ENCODE data around the gene PEX14.
"Not testable (repeated sequence)": the region's sequence is repeated elsewhere in the genome, so short reads cannot be mapped to it uniquely, and the experiment has no call there.

The PEX14 gene

GRCh38 chr1:10456048-10456447 lies 18.7 kb upstream of the PEX14 start:
- no peak for DNase-seq
- Histone ChIP-seq H3K9me3 (ENCODE audit: severe bottlenecking) (no peaks in the 10 kb centered on the region), H3K27ac (no peak overlapping the region), H3K4me3 (ENCODE audit: low read depth, low read length) (no peak overlapping the region), H3K36me3 (peaks cover 5% of the 10 kb centered on the region), H3K27me3 (ENCODE audit: insufficient read depth, low read depth, severe bottlenecking) (no peaks in the 10 kb centered on the region)
- TF ChIP-seq CTCF (IDR thresholded peaks at IDR 0.05; ENCODE audit: low read depth, low read length) = peak; percentile 22; the same call in 1 of the 2 replicates

GRCh38 chr1:10456661-10457060 lies 18.1 kb upstream of the PEX14 start:
- Histone ChIP-seq H3K27ac (no peak overlapping the region), H3K36me3 (peaks cover 10% of the 10 kb centered on the region), H3K9me3 (ENCODE audit: severe bottlenecking) (no peaks in the 10 kb centered on the region), H3K4me3 (ENCODE audit: low read depth, low read length) (no peak overlapping the region), H3K27me3 (ENCODE audit: insufficient read depth, low read depth, severe bottlenecking) (no peaks in the 10 kb centered on the region)
- no peak for DNase-seq
- no peak for TF ChIP-seq CTCF (IDR thresholded peaks at IDR 0.05; ENCODE audit: low read depth, low read length)

GRCh38 chr1:10457462-10457861 lies 17.3 kb upstream of the PEX14 start:
- H3K4me3 ChIP-seq (ENCODE audit: low read depth, low read length) = not testable (repeated sequence)

GRCh38 chr1:10457875-10458274 lies 16.9 kb upstream of the PEX14 start:
- TF ChIP-seq CTCF (IDR thresholded peaks at IDR 0.05; ENCODE audit: low read depth, low read length) = no peak

More at GRCh38 chr1:10457462-10457861, 17.3 kb upstream of the PEX14 start:
- H3K27me3 ChIP-seq (ENCODE audit: insufficient read depth, low read depth, severe bottlenecking); DNase-seq; H3K9me3 ChIP-seq (ENCODE audit: severe bottlenecking); H3K27ac ChIP-seq: not testable (repeated sequence)
- H3K36me3 ChIP-seq = peaks cover 16% of the 10 kb centered on the region

GRCh38 chr1:10459184-10459583 lies 15.6 kb upstream of the PEX14 start:
- no peak for TF ChIP-seq CTCF (IDR thresholded peaks at IDR 0.05; ENCODE audit: low read depth, low read length)
- peaks cover 29% of the 10 kb centered on the region for H3K36me3 ChIP-seq

More at GRCh38 chr1:10457875-10458274, 16.9 kb upstream of the PEX14 start:
- no peak overlapping the region for H3K4me3 ChIP-seq (ENCODE audit: low read depth, low read length)
- peaks cover 20% of the 10 kb centered on the region for H3K36me3 ChIP-seq
- no peak for DNase-seq
- no peaks in the 10 kb centered on the region for H3K9me3 ChIP-seq (ENCODE audit: severe bottlenecking)
- no peak overlapping the region for H3K27ac ChIP-seq
- H3K27me3 ChIP-seq (ENCODE audit: insufficient read depth, low read depth, severe bottlenecking) = no peaks in the 10 kb centered on the region

GRCh38 chr1:10467078-10467477 lies 7.7 kb upstream of the PEX14 start:
- Histone ChIP-seq H3K27ac (no peak overlapping the region), H3K27me3 (ENCODE audit: insufficient read depth, low read depth, severe bottlenecking) (no peaks in the 10 kb centered on the region), H3K36me3 (peaks cover 50% of the 10 kb centered on the region), H3K9me3 (ENCODE audit: severe bottlenecking) (no peaks in the 10 kb centered on the region), H3K4me3 (ENCODE audit: low read depth, low read length) (no peak overlapping the region)
- no peak for DNase-seq
- TF ChIP-seq CTCF (IDR thresholded peaks at IDR 0.05; ENCODE audit: low read depth, low read length) = no peak

More at GRCh38 chr1:10459184-10459583, 15.6 kb upstream of the PEX14 start:
- Histone ChIP-seq H3K9me3 (ENCODE audit: severe bottlenecking) (no peaks in the 10 kb centered on the region), H3K4me3 (ENCODE audit: low read depth, low read length) (no peak overlapping the region), H3K27me3 (ENCODE audit: insufficient read depth, low read depth, severe bottlenecking) (no peaks in the 10 kb centered on the region), H3K27ac (no peak overlapping the region)
- DNase-seq = no peak
